SJSA1 (cell line): Measurements from ENCODE around the gene SPECC1L. TPM values are rescaled to one million over a fixed set of nuclear protein-coding genes. Genes with fewer than 3 reads are reported as not detected.
A peak's percentile ranks its signal among the peaks of the same experiment; 100 is the strongest.

Source experiments
- DNase-seq, 2 experiments: peaks; one replicate each; pipeline ENCODE4 v3.0.0-alpha.2; 2015 to 2020; ENCODE audit warnings: low spot score in 2 of 2, low read depth in 1 of 2
- H3K27ac ChIP-seq: fragments of 250-450 bp; sonication (Bioruptor Pico); 2 replicates; pipeline ENCODE4 v1.5.1; 2020; ENCODE audit warnings: mild to moderate bottlenecking, moderate library complexity
- H3K27me3 ChIP-seq: fragments of 250-450 bp; sonication (Bioruptor Pico); replicated peaks from 2 replicates; pipeline ENCODE4 v1.5.1; 2020; ENCODE audit warnings: mild to moderate bottlenecking, moderate library complexity
- H3K36me3 ChIP-seq: fragments of 250-450 bp; sonication (Bioruptor Pico); 2 replicates; pipeline ENCODE4 v1.5.1; 2020; ENCODE audit warnings: mild to moderate bottlenecking
- H3K4me1 ChIP-seq: fragments of 250-450 bp; sonication (Bioruptor Pico); replicated peaks from 2 replicates; pipeline ENCODE4 v1.6.1; 2021; ENCODE audit warnings: mild to moderate bottlenecking
- H3K4me3 ChIP-seq: fragments of 250-450 bp; sonication (Bioruptor Pico); 2 replicates; pipeline ENCODE4 v1.5.1; 2020; ENCODE audit warnings: mild to moderate bottlenecking
- H3K9me3 ChIP-seq: fragments of 250-450 bp; sonication (Bioruptor Pico); replicated peaks from 2 replicates; pipeline ENCODE4 v1.5.1; 2020; ENCODE audit warnings: mild to moderate bottlenecking
- total RNA-seq: library from RNA; depleted of rRNA; stranded (reverse); fragments of >200 nt; shearing (Covaris generic); gene quantifications from 2 replicates; pipeline ENCODE4 v1.2.3, GENCODE V29; 2014

SPECC1L gene
- total RNA-seq, 1 experiment from 2014 or later = 42.4 TPM

- Histone ChIP-seq H3K4me3 (no peak overlapping the region), H3K27me3 (no peaks in the 10 kb centered on the region), H3K27ac (no peak overlapping the region), H3K9me3 (no peaks in the 10 kb centered on the region), H3K4me1 (peaks cover 6% of the 10 kb centered on the region), H3K36me3 (peaks cover 78% of the 10 kb centered on the region)
- DNase-seq = no peak
These were observed 57.2 kb downstream of the SPECC1L start for GRCh38 chr22:24327832-24328231.

- no peak for DNase-seq
- Histone ChIP-seq H3K4me1 (peaks cover 13% of the 10 kb centered on the region), H3K9me3 (no peaks in the 10 kb centered on the region), H3K27ac (no peak overlapping the region), H3K36me3 (peaks cover 68% of the 10 kb centered on the region), H3K4me3 (no peak overlapping the region), H3K27me3 (no peaks in the 10 kb centered on the region)
These were observed 58.8 kb downstream of the SPECC1L start for GRCh38 chr22:24329453-24329852.

- H3K27ac ChIP-seq = no peak overlapping the region
- H3K36me3 ChIP-seq = peaks cover 74% of the 10 kb centered on the region
- H3K27me3 ChIP-seq = no peaks in the 10 kb centered on the region
- no peak overlapping the region for H3K4me3 ChIP-seq
- no peak for DNase-seq
- H3K4me1 ChIP-seq = peaks cover 13% of the 10 kb centered on the region
- H3K9me3 ChIP-seq = no peaks in the 10 kb centered on the region
These were observed 60.0 kb downstream of the SPECC1L start for GRCh38 chr22:24330636-24331035.

- Histone ChIP-seq H3K9me3 (no peaks in the 10 kb centered on the region), H3K36me3 (peaks cover 69% of the 10 kb centered on the region), H3K27ac (no peak overlapping the region), H3K27me3 (no peaks in the 10 kb centered on the region), H3K4me3 (no peak overlapping the region), H3K4me1 (peaks cover 13% of the 10 kb centered on the region)
- no peak for DNase-seq
These were observed 61.1 kb downstream of the SPECC1L start for GRCh38 chr22:24331468-24332440.

- Histone ChIP-seq H3K9me3 (no peaks in the 10 kb centered on the region), H3K4me3 (no peak overlapping the region), H3K27ac (0 out of 2 replicates have a peak overlapping the region, but pooled peaks have one; percentile 1), H3K4me1 (peaks cover 13% of the 10 kb centered on the region), H3K36me3 (peaks cover 75% of the 10 kb centered on the region), H3K27me3 (no peaks in the 10 kb centered on the region)
- peak in 1 of 2 experiments; percentile 47 for DNase-seq
These were observed 62.7 kb downstream of the SPECC1L start for GRCh38 chr22:24333301-24333700.

GRCh38 chr22:24335496-24335895 lies 64.9 kb downstream of the SPECC1L start:
- no peak overlapping the region for H3K27ac ChIP-seq
- no peak for DNase-seq
- peaks cover 13% of the 10 kb centered on the region for H3K4me1 ChIP-seq
- no peak overlapping the region for H3K4me3 ChIP-seq
- no peaks in the 10 kb centered on the region for H3K27me3 ChIP-seq
- no peaks in the 10 kb centered on the region for H3K9me3 ChIP-seq
- H3K36me3 ChIP-seq = peaks cover 78% of the 10 kb centered on the region

- H3K27ac ChIP-seq = no peak overlapping the region
- H3K36me3 ChIP-seq = peaks cover 83% of the 10 kb centered on the region
- no peak overlapping the region for H3K4me3 ChIP-seq
These were observed 67.4 kb downstream of the SPECC1L start for GRCh38 chr22:24337894-24338645.

GRCh38 chr22:24338726-24339451 lies 68.3 kb downstream of the SPECC1L start:
- H3K27me3 ChIP-seq = no peaks in the 10 kb centered on the region
- H3K27ac ChIP-seq = no peak overlapping the region
- H3K9me3 ChIP-seq = no peaks in the 10 kb centered on the region
- H3K4me1 ChIP-seq = no peaks in the 10 kb centered on the region
- H3K36me3 ChIP-seq = peaks cover 90% of the 10 kb centered on the region
- H3K4me3 ChIP-seq = no peak overlapping the region
- DNase-seq = no peak

More at GRCh38 chr22:24337894-24338645, 67.4 kb downstream of the SPECC1L start:
- no peak for DNase-seq
- Histone ChIP-seq H3K27me3 (no peaks in the 10 kb centered on the region), H3K9me3 (no peaks in the 10 kb centered on the region), H3K4me1 (peaks cover 5% of the 10 kb centered on the region)

- Histone ChIP-seq H3K4me1 (no peaks in the 10 kb centered on the region), H3K4me3 (no peak overlapping the region), H3K36me3 (peaks cover 88% of the 10 kb centered on the region), H3K27ac (no peak overlapping the region), H3K27me3 (no peaks in the 10 kb centered on the region), H3K9me3 (no peaks in the 10 kb centered on the region)
- DNase-seq = no peak
These were observed 68.8 kb downstream of the SPECC1L start for GRCh38 chr22:24339452-24339747.

- H3K27me3 ChIP-seq = no peaks in the 10 kb centered on the region
- H3K4me3 ChIP-seq = no peak overlapping the region
- H3K36me3 ChIP-seq = peaks cover 86% of the 10 kb centered on the region
- H3K4me1 ChIP-seq = no peaks in the 10 kb centered on the region
- no peak for DNase-seq
- H3K27ac ChIP-seq = no peak overlapping the region
- no peaks in the 10 kb centered on the region for H3K9me3 ChIP-seq
These were observed 71.0 kb downstream of the SPECC1L start for GRCh38 chr22:24341627-24342026.

GRCh38 chr22:24350627-24351026 lies 80.0 kb downstream of the SPECC1L start:
- Histone ChIP-seq H3K36me3 (peaks cover 80% of the 10 kb centered on the region), H3K27me3 (no peaks in the 10 kb centered on the region)

GRCh38 chr22:24353121-24353520 lies 82.5 kb downstream of the SPECC1L start:
- Histone ChIP-seq H3K4me3 (no peak overlapping the region), H3K9me3 (no peaks in the 10 kb centered on the region), H3K27me3 (no peaks in the 10 kb centered on the region), H3K27ac (no peak overlapping the region), H3K36me3 (peaks cover 62% of the 10 kb centered on the region), H3K4me1 (no peaks in the 10 kb centered on the region; the same call in 1 of the 2 replicates)
- no peak for DNase-seq

More at GRCh38 chr22:24350627-24351026, 80.0 kb downstream of the SPECC1L start:
- no peak overlapping the region for H3K4me3 ChIP-seq
- no peak overlapping the region for H3K27ac ChIP-seq
- no peak for DNase-seq
- no peaks in the 10 kb centered on the region for H3K9me3 ChIP-seq
- H3K4me1 ChIP-seq = no peaks in the 10 kb centered on the region

GRCh38 chr22:24355574-24355973 lies 84.9 kb downstream of the SPECC1L start:
- no peaks in the 10 kb centered on the region; the same call in 1 of the 2 replicates for H3K4me1 ChIP-seq
- DNase-seq = no peak
- no peaks in the 10 kb centered on the region for H3K9me3 ChIP-seq
- H3K27me3 ChIP-seq = no peaks in the 10 kb centered on the region
- H3K27ac ChIP-seq = no peak overlapping the region
- H3K36me3 ChIP-seq = peaks cover 62% of the 10 kb centered on the region
- no peak overlapping the region for H3K4me3 ChIP-seq
